HG03280 (cell line): ENCODE measurements around the gene KITLG.
"Not testable (repeated sequence)": the region's sequence is repeated elsewhere in the genome, so short reads cannot be mapped to it uniquely, and the experiment has no call there.

Experiments
- ATAC-seq: cut with Tn5 transposase; IDR thresholded peaks from one replicate; pipeline ENCODE4 v1.9.1; 2021; ENCODE audit warnings: mild to moderate bottlenecking, moderate library complexity; ENCODE audit not compliant: unreplicated experiment

The KITLG gene

GRCh38 chr12:88544991-88545980 lies 35.0 kb downstream of the KITLG start:
- no peak for ATAC-seq

DNA sequence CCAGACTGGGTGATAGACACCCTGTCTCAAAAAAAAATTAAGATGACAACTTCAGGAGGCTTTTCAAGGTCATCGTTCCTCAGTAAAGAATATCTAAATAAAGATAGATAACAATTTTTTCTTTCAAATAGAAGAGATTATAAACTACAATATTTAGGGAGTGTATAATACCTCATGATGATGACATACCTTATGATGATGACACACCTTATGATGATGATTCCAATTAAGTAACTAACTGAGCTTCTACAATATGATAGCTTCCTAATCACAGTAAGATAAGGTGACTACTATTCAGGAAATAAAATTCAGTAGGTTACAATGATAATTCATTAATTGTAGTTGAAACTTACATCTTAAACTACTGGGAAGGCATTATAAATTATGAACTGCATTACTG lies 40.4 kb downstream of the KITLG start:
- ATAC-seq: no peak

DNA sequence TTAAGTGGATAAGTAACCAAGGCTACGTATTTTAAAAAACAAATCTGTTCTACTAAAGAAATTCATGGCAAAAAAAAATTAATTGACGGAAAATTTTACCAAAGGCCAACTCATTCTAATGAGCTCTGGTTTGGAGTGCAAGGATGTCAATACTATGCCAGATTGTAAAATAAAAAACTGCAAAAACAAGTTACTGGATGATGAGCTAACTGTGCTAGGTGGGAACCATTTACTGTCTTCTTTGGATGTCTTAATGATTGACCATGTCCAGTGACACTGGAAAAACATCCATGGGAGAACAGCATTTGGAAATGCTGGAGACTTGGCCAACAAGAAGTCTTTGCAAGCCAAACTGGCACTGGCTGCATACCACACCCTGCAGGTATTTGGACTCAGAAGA lies 41.6 kb downstream of the KITLG start:
- ATAC-seq: no peak

DNA sequence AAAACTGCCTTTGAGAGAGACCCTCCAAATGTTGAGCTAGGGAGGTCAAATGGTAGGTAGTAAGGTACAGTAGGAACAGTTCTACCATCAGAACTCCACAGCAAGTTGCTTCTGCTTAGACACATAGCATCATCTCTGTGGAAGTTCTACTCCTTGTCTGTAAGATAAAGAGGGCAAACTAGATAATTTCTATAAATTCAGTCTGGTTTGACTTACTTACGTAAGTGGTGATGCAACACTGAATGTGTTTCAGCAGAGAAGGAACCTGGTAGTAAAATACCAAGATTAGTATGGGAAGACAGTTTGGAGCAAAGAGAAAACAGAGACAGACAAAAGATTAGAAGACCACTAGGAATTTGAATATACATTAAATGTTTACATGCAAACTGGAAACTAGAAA lies 42.0 kb downstream of the KITLG start:
- no peak for ATAC-seq

DNA sequence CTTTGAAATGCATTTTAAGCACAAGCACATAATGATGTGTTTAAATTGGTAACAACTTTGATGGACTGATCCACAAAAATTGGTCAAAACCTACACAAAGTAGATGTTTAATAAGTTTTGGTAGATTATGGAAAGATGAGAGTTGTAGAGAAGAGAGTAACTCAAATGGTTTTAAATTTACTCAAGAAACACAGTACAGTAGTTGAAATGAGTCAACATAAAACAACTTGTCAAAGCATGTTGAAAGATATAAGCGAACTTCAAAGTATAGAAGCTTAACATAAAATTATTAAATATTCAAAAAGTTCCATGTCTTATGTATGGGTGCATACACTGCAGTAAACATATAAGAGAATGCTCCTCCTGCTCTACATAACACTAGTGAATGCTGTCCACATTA lies 49.4 kb downstream of the KITLG start:
- no peak for ATAC-seq

- ATAC-seq: no peak
These were observed 50.5 kb downstream of the KITLG start for GRCh38 chr12:88529531-88530488.

- ATAC-seq: no peak
These were observed 57.3 kb downstream of the KITLG start for GRCh38 chr12:88522961-88523360.

DNA sequence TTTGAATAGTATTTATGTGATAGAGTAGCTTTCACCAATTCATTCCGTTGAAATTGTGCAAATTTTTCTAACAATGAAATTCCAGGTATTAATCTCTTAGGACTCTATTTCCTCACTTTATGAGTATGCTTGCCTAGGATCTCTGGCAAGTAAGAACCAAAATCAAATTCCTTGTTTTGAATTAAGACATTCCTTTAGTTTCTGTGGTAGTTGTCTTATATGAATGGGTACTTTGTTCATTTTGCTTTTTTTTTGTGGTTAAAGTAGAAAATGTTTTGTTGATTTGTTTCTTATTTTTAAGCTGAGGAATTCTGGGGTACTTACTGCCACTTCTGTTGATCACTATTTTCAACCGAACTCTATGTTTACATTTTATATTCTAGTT lies 59.8 kb downstream of the KITLG start:
- no peak for ATAC-seq

DNA sequence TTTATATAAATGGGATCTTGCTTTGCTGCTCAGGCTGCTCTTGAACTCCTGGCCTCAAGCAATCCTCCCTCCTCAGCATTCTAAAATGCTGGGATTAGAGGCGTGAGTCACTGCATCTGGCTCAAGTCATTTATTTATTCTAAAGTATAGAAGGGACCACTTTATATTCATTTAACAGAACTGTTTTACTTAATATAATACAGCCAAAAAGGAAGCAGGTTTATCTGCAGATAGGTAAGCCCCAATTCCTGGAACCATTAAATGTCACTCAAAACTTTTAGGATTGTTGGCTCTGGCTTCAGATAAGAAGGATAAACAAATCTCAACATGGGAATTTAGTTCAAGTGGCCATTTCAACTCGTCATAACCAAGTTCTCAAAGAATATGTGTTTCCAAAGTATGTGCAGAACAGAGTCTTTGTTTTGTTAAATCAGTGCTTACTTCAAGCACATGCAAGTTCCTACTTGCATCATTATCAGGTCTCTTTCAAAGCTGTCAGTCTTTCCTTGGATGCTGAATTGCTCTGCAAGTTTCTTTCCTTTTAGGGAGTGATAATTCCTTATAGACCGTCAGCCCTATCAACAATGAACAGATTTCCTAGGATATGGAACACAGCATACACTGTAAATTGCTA lies 60.4 kb downstream of the KITLG start:
- no peak for ATAC-seq

DNA sequence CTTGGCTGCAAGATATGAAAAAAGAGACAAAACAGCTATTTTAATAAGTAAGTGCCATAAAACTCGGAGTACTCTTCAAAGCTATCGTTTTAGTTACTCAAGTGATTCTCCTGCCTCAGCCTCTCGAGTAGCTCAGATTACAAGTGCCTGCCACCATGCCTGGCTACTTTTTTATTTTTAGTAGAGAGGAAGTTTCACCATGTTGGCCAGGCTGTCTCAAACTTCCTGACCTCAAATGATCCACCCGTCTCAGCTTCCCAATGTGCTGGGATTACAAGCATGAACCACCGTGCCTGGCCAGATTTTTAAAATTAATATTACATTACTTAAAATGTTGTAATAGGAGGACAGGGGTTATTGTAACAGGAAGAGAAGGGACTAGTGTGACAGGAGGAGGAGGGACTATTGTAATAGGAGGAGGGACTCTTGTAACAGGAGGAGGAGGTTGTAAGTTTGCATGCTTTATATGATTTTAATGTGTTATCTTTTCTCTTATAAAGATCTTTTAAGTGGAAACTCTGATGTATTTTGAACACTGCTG lies 61.3 kb downstream of the KITLG start:
- no peak for ATAC-seq

- ATAC-seq: no peak
These were observed 63.5 kb downstream of the KITLG start for GRCh38 chr12:88516811-88517210.

GRCh38 chr12:88510843-88511242 lies 69.4 kb downstream of the KITLG start:
- ATAC-seq: no peak

DNA sequence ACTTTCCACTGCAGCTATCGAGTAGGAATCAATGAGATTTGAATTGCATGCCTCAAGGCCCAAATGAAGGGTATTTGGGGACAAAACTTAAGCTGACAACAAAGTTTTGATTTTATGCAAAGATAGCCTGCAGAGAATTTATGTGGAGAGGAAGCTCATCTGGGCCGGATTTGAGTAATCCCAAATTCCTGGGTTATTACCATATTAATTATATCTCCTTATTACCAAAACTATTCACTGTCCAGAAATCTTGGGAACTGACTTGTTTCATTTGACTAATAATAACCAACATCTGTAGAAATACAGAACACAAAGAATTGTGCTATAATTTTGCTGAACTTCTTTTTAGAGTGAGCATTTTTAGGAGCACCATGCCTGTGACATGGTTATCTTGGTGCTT lies 70.4 kb downstream of the KITLG start:
- no peak for ATAC-seq

DNA sequence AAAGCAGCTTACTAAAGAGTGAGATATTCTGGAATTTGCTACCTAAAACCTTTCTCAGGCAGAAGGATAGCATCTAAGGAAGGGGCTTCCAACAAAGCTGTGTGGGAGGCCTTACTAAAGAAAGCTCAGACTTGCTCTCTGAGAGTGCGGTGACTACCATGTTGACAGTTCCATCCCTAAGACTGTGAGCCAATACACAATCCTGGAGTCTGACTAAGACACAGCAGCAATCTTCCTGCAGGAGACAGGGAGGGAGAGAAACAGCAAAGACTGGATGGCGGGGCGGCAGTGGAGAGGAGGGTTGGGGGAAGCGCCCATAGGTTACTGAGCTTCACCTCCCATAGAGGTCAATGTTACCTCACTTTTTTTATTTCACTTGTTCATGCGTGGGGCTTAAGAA lies 70.9 kb downstream of the KITLG start:
- no peak for ATAC-seq

- not testable (repeated sequence) for ATAC-seq
These were observed 72.4 kb downstream of the KITLG start for GRCh38 chr12:88507851-88508250.

- no peak for ATAC-seq
These were observed 73.0 kb downstream of the KITLG start for GRCh38 chr12:88507270-88507669.

DNA sequence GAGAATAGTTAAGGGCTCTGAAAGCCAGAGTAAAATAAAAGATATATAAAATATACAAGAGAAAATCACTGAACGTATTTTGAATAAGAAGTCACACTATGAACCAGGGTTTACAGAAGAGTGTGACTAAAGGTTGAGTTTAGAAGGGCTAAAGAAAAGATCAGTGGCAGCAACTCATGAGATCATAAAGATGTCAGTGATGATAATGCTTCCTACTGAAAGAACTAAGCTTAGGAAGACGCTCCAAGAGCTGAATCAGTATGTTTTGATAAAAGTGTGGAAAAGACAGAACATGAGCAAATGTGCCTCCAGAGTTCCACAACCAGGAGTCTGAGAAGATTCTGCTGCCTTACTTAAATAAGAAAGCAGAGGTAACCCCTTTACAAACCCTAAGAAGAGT lies 74.6 kb downstream of the KITLG start:
- no peak for ATAC-seq

GRCh38 chr12:88503281-88503703 lies 77.0 kb downstream of the KITLG start:
- no peak for ATAC-seq

DNA sequence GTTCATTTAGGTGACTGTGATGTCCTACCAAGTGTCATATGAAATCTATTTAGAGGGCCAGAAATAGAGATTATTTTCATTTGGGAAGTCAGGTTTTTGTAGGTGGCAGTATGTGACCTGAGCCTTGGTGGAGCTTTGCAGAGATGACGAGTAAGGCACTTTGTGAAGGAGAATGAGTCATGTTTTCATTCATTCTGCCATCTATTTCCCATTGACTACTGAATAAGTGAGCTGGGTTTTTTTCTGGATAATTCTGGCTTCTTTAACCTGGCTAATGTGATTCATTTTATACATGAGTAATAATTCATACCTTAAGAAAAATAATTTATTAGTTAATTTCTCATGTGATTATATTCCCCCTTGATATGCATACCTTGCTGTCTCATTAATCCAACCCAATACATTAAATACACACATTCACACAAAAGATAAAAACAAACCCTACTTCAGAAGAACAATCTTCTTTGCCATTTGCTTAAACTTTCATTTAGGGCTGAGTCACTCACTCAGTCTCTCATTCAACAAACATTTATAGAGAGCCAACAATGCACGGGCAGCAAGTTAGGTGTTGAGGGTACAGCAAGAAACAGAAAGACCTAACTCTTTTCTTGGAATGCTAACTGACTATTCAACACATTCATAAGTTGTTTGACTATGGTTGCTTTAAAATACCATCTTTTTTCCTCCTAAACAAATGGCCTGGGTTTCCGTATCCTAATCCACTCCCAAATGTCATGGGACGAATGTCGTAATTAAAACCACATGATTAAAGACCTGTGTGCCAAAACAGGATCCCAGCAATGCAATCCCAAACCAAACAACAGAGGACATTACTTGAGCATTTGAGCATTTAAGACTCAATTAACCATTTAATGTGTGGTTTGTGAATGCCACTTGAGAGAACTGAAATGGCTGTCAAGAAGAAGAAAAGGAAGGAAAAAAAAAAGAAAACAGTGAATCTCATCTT lies 78.0 kb downstream of the KITLG start:
- no peak for ATAC-seq

GRCh38 chr12:88496891-88497371 lies 83.3 kb downstream of the KITLG start:
- no peak for ATAC-seq
